GM19455 (cell line): ENCODE results near the gene NRDC.

Experiments used
- ATAC-seq: cut with Tn5 transposase; IDR thresholded peaks from one replicate; pipeline ENCODE4 v1.9.1; 2021; ENCODE audit not compliant: unreplicated experiment

Gene NRDC

DNA sequence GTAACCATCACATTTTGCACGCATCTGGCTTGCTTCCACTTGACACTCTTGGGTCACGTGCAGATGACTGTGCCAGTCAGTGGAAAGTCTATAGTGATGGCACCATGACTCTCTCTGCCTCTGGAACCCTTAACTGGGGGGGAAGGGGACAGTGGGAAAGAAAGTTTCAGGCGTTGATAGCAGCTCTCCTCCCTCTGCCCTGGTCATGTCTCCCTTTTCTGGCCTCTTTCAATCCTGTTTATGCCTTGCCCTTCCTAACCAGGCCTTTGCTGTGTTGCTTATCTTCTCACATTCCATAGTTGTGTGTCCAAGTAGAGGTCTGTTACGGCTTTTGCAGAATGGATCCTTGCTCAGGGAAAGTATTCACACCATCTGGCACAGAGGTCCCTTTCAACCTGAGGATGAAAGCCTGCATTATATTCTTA is 93.5 kb downstream of the NRDC start:
- no peak for ATAC-seq

DNA sequence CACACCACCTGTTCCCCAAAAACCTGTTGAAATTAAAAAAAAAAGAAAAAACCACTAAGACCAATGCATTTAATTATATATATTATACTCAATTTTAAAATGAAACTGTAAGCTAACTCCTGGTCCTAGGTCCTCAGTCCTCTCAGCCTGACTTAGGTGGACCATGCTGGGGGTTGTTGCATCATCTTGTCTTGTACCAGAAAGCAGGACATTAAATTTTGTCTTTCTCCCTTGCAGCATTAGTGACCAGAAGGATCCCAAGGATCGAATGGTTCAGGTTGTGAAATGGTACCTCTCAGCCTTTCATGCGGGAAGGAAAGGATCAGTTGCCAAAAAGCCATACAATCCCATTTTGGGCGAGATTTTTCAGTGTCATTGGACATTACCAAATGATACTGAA is 97.6 kb downstream of the NRDC start:
- ATAC-seq = no peak

DNA sequence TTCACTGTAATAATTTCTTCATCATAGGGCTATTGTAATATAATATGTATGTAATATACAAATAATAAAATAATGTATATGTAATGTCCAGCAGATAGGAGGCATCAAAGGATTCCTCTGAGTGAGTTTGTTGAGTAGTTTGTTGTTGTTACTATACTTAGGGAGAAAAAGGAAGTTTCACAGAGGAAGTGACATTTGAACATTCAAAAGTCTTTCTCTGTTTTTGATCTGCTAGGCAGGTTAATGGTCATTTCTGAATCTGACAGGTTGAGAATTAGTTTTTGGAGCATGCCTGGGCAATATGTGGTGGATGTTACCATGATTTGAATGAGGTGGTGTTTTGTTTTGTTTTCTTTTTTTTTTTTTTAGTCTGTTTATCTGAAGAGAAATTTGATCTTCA is 102.1 kb downstream of the NRDC start:
- ATAC-seq = no peak

GRCh38 chr1:51768971-51769588 is 109.4 kb downstream of the NRDC start:
- ATAC-seq = no peak

DNA sequence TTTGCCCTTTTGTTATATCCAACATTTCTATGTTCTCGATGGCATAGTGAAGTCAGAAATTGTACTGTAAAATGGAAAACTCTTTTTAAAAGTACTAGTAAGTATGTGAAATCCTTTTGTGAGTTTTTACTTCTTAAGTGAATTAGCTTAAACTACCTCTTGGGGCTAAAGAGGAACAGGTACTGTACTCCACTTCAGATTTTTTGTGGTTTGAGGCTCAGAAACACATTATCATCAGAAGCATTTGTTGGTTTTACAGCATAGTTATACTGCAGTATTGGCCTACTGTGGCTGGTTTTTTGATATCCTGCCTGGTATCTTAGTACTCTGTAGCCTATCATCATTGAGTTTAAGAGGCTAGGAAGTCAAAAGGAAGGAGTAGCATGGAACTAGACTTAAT is 117.2 kb downstream of the NRDC start:
- ATAC-seq = no peak

GRCh38 chr1:51760872-51761271 is 117.7 kb downstream of the NRDC start:
- ATAC-seq = no peak

DNA sequence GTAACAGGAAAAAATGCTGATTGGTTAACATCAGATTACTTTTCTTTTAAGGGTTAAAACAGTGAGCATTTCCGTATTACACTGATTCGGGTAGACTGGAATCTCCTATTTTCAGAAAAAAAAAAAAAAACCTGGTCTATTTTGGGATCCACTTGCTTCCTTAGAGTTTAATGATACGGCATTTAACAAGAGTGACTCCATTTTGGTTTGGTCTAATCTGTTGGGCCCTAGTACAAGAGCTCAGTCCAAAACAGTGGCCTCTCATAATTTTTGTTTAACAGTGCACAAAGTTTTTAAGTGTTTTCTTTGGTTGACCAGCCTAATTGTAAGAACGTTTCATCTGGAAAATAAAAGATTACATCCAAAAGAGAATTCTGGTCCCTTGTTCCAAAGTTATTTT is 120.2 kb downstream of the NRDC start:
- no peak for ATAC-seq

GRCh38 chr1:51756290-51756689 is 122.2 kb downstream of the NRDC start:
- ATAC-seq = no peak

- ATAC-seq = no peak
Observed at GRCh38 chr1:51755437-51755836, 123.1 kb downstream of the NRDC start.

GRCh38 chr1:51754666-51755065 is 123.9 kb downstream of the NRDC start:
- no peak for ATAC-seq

- ATAC-seq = no peak
Observed at GRCh38 chr1:51753969-51754368, 124.6 kb downstream of the NRDC start.

GRCh38 chr1:51752073-51752948 is 126.2 kb downstream of the NRDC start:
- no peak for ATAC-seq

GRCh38 chr1:51750729-51751128 is 127.8 kb downstream of the NRDC start:
- ATAC-seq = no peak

DNA sequence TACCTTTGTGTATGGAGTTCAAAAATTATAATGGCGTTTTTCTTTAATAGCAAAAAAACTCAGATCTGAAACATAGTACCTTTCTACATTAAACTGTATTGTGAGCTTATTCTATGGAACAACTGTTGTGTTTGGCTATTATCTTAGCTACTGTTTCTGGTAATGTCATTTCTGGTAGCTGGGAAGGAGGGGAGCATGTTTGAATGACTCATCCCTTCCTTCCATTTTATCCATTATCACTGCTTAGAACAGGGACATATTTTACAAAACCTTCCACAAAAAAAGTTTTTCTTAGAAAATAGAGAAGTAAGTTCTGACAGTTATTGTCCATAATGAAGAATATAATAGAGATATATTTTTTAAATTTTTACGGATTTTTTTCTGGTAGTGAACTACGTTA is 128.3 kb downstream of the NRDC start:
- ATAC-seq = no peak

- no peak for ATAC-seq
Observed at GRCh38 chr1:51749151-51749550, 129.4 kb downstream of the NRDC start.

- ATAC-seq = no peak
Observed at GRCh38 chr1:51745304-51745570, 133.3 kb downstream of the NRDC start.

DNA sequence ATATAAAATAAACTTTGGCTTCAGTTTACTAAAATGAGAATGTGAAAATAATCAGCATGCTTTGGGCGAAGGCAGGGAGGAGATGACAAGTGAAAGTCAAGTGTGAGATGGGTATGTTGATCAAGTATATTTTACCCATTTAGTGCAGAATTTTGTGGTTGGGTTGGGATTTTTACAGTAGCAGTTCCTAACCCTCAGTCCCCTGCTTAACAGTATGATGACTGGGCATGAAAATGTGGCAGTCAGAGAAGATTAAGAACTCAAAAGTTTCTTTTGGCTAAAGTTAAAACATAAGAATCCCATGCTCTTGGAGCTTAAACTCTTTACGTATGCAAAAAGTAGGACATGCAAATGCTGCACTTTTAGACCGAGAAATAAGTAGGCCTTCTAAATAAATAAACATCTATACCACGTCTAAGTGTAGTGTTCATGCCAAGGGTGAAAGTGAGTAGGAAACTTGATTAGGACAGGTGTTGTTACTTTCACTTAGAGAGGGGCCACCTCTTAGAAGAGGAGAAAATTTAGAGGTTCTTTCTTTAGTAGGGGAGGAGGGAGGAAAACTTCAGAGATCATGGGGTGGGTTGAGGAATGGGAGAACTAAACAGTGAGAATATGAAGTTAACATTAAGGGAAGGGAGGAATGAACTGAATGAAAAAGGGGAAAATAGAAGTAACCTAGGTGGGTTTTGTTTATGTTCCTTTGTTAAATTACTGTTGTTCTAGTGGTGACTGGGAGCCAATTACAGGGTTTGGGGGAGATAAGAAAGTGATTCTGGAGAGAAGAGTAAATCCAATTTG is 133.8 kb downstream of the NRDC start:
- no peak for ATAC-seq

- no peak for ATAC-seq
Observed at GRCh38 chr1:51741121-51741681, 137.3 kb downstream of the NRDC start.

GRCh38 chr1:51740652-51741051 is 137.9 kb downstream of the NRDC start:
- ATAC-seq = no peak
